Measurements from ENCODE around the gene P2RX4. TPM values are rescaled to one million over a fixed set of nuclear protein-coding genes. Genes with fewer than 3 reads are reported as not detected.

The P2RX4 gene
- total and polyA plus RNA-seq, 9 of the 15 experiments (the other 6 are each of a cell fraction or from before 2014, with no cell fraction given), result 6.6 to 21.5 (median 11.7) TPM

GRCh38 chr12:121184425-121184824, 25.5 kb upstream of the P2RX4 start:
- no peak for FAIRE-seq
- WGBS (ENCODE audit: insufficient coverage, low coverage, missing lambda C conversion rate), result 86% methylated on average over 15 of the region's 15 CpGs

More at GRCh38 chr12:121184425-121184824, 25.5 kb upstream of the P2RX4 start:
- intact Hi-C loops (cut with micrococcal nuclease) (no loop called here), in situ Hi-C loops (cut with MboI) (no loop called here)
- Histone ChIP-seq H3K9ac (ENCODE audit: insufficient read depth in 1 of 2, low read depth in 2 of 2, low read length in 2 of 2) (peak overlapping the region in 1 of 2 experiments; percentile 14; a peak in 2 of 4 replicates), H3K4me1 (replicated peaks in 1 of 2; ENCODE audit: control insufficient read depth in 2 of 2, insufficient read depth in 2 of 2, low read length in 2 of 2) (peaks cover 11 to 17% of the 10 kb centered on the region in 2 experiments), H3K27me3 (ENCODE audit: control insufficient read depth in 2 of 2, insufficient read depth in 2 of 2, low read length in 2 of 2) (no peaks in the 10 kb centered on the region), H3K9me3 (replicated peaks; ENCODE audit: control insufficient read depth, insufficient read depth, low read depth, low read length) (no peaks in the 10 kb centered on the region), H3K4me2 (ENCODE audit: insufficient read depth, low read length) (no peak overlapping the region), H3K36me3 (ENCODE audit: control insufficient read depth, insufficient read depth, low read length) (no peaks in the 10 kb centered on the region), H3K4me3 (no peak overlapping the region), H4K20me1 (replicated peaks; ENCODE audit: control insufficient read depth, insufficient read depth, low read length) (no peaks in the 10 kb centered on the region), H3K79me2 (ENCODE audit: control insufficient read depth, insufficient read depth, low read length) (no peaks in the 10 kb centered on the region), H3K27ac (ENCODE audit: extremely low read depth, low read depth, low read length) (no peak overlapping the region), H2AFZ (ENCODE audit: low read depth, low read length) (no peak overlapping the region), H3K9me1 (ENCODE audit: control insufficient read depth, insufficient read depth, low read length) (no peaks in the 10 kb centered on the region)
- ATAC-seq, result no peak
- BruUV-seq (replicated peaks), result no TSS peak
- no peak for DNase-seq (ENCODE audit: extremely low read depth in 1 of 4, low spot score in 3 of 4)
- no peak for TF ChIP-seq ZNF707 (CRISPR knock-in tag; conservative IDR thresholded peaks at IDR 0.05)
- TF ChIP-seq TRIM25 (IDR thresholded peaks at IDR 0.05; ENCODE audit: borderline replicate concordance), result no peak
- no peak for TF ChIP-seq NELFE (IDR thresholded peaks at IDR 0.05; ENCODE audit: insufficient read depth, insufficient read length)
- TF ChIP-seq PYGO2 (tag; IDR thresholded peaks at IDR 0.05), result no peak
- TF ChIP-seq MCM5 (IDR thresholded peaks at IDR 0.05; ENCODE audit: low read depth), result no peak
- no peak for TF ChIP-seq POLR3G (IDR thresholded peaks at IDR 0.05; ENCODE audit: extremely low read depth, insufficient read length, insufficient replicate concordance)
- TF ChIP-seq ZNF717 (CRISPR knock-in tag; IDR thresholded peaks at IDR 0.05), result no peak
- no peak for TF ChIP-seq ESRRB (CRISPR knock-in tag; IDR thresholded peaks at IDR 0.05; ENCODE audit: borderline replicate concordance)
- TF ChIP-seq E2F1 (CRISPR knock-in tag; IDR thresholded peaks at IDR 0.05), result no peak
- TF ChIP-seq HLTF (IDR thresholded peaks at IDR 0.05), result no peak
- TF ChIP-seq ZNF41 (CRISPR knock-in tag; conservative IDR thresholded peaks at IDR 0.05), result no peak
- no peak for TF ChIP-seq RBBP5 (IDR thresholded peaks at IDR 0.05; ENCODE audit: borderline replicate concordance, insufficient read depth, low read length, poor library complexity, severe bottlenecking)
- TF ChIP-seq ZNF780A (CRISPR knock-in tag; IDR thresholded peaks at IDR 0.05), result no peak
- TF ChIP-seq ZFPM2 (CRISPR knock-in tag; IDR thresholded peaks at IDR 0.05), result no peak
- TF ChIP-seq ZNF274 (IDR thresholded peaks at IDR 0.05; ENCODE audit: borderline replicate concordance, low read depth, low read length), result no peak
- no peak for TF ChIP-seq RUNX1 (IDR thresholded peaks at IDR 0.05; ENCODE audit: low read depth)
- TF ChIP-seq MEIS2 (IDR thresholded peaks at IDR 0.05; ENCODE audit: partially characterized antibody), result no peak
- TF ChIP-seq NBN (IDR thresholded peaks at IDR 0.05; ENCODE audit: low read depth), result no peak
- ChIA-PET POLR2A (interaction anchor here (1.2 to 1.5 kb wide), 2 partner anchors 9 to 10 kb away, joined by 3 to 4 read pairs; no protein-coding TSS in a partner anchor), CTCF (ENCODE audit: low intra/inter-chr PET ratio) (no interaction called here)
